Left lobe of liver (tissue), 2 donors: Measurements from ENCODE around the gene KSR2. TPM values are rescaled to one million over a fixed set of nuclear protein-coding genes. Genes with fewer than 3 reads are reported as not detected.

Source experiments
- ATAC-seq: fragments of 200-7000 bp; cut with Tn5 transposase; one replicate; pipeline ENCODE4 v1.9.1; 2020; ENCODE audit warnings: mild to moderate bottlenecking, moderate library complexity
- DNase-seq: peaks from one replicate; pipeline ENCODE4 v3.0.0-alpha.2; 2020; ENCODE audit warnings: low spot score
- total RNA-seq: library from RNA; stranded (reverse); gene quantifications from one replicate; pipeline ENCODE4 v1.2.1, GENCODE V29; 2021
- donor health status: DM: no; HTN: no; CAD: no; lungs with moderate emphysema.
- donor health status: DM: no; HTN: yes; CAD: no.

Gene KSR2
- total RNA-seq, 1 donor from 2014 or later: 0.03 TPM

DNA sequence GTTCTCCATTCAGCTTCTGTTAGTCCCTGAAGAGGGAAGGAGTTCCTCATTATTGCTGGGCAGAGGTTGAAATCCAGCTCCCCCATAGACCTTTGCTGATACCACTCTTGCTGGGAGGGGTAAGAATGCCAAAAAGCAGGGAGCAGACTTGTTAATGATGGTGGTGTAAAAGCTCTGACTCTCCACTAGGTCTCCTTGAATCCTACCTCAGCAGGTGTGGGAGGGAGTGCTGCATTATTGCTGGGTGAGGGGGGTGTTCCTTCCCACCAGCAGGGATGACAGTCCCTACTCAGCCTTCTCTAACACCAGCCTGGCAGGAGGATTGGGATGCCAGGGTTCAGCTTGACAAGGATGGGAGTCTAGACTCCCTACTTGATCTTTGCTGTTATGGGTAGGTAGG, 421.6 kb downstream of the KSR2 start:
- no peak for ATAC-seq
- DNase-seq: no peak

DNA sequence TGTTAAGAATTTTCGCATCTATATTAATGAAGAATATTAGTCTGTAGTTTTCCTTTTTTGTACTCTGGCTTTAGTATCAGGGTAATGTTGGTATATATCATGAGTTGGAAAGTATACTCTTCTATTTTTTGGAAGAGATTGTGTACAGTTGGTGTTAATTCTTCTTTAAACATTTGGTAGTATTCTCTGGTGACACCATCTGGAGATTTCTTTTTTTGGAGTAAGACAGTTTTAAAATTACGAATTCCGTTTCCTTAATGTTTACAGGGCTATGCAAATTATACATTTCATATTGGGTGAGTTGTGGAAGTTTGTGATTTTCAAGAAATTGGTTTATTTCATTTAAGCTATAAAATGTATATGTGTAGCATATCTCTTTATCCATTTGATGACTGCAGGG, 423.6 kb downstream of the KSR2 start:
- ATAC-seq (no peak), DNase-seq (no peak)

- DNase-seq (no peak), ATAC-seq (no peak)
Observed at GRCh38 chr12:117540011-117540410, 428.8 kb downstream of the KSR2 start.

DNA sequence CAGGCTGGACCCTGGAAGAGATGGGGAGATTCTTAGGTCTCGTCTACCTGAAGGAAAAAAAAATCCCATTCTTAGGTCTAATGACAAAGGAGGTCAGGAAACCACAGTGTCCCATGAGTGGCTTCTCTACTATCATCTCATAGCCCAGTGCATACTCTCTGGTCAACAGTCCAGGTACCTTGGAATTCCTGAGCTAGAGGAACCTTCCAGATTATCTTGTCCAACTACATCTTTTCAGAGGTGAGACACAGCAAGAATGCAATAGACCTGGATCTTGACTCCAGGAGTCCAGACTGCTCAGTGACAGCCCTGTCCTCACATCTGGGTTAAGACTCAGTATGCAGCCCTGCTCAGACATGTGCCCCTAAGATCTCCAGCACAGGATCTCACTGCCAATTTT, 429.9 kb downstream of the KSR2 start:
- no peak for DNase-seq
- no peak for ATAC-seq

- DNase-seq (peak; percentile 12), ATAC-seq (no peak)
Observed at GRCh38 chr12:117538032-117538690, 430.6 kb downstream of the KSR2 start.

DNA sequence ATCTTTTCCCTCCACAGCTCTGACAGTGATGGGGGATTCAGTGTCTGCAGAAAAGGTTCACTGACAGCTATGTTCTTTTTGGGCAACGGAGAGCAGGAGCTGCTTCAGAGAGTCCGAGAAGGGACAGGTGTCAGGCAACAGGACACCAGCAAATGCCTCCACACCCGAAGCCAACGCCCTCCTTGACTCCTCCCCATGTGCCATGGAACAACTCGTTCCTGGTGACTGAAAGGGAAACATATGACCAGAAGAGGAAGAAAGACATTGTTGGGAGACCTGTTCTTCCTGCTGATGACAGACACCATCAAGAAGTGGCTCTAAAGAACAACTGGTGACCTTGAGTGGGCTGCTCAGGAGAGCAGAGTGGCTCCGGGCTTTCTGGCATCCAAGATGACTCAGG, 435.1 kb downstream of the KSR2 start:
- ATAC-seq (no peak), DNase-seq (no peak)

GRCh38 chr12:117530796-117531195, 438.0 kb downstream of the KSR2 start:
- ATAC-seq: no peak
- no peak for DNase-seq

DNA sequence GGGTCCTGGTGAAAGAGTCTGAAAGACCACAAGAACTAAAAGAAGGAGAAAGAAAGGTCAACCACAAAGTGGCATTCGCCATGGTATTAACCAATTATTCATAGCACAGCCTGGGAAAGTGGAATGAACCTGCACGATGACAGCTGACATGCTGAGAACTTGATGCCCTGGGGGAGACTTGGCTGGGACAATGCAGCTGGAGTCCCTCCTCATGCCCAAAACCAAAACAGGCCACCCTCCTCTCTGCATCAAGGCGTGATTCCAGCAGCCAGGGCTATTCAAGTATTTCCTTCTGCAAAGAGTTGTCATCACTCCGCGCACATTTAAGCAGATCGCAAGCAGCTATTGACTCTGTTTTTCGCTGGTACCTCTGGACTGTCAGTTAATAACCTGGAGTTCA, 440.3 kb downstream of the KSR2 start:
- DNase-seq (no peak), ATAC-seq (no peak)

- DNase-seq (no peak), ATAC-seq (no peak)
Observed at GRCh38 chr12:117527479-117527855, 441.3 kb downstream of the KSR2 start.

DNA sequence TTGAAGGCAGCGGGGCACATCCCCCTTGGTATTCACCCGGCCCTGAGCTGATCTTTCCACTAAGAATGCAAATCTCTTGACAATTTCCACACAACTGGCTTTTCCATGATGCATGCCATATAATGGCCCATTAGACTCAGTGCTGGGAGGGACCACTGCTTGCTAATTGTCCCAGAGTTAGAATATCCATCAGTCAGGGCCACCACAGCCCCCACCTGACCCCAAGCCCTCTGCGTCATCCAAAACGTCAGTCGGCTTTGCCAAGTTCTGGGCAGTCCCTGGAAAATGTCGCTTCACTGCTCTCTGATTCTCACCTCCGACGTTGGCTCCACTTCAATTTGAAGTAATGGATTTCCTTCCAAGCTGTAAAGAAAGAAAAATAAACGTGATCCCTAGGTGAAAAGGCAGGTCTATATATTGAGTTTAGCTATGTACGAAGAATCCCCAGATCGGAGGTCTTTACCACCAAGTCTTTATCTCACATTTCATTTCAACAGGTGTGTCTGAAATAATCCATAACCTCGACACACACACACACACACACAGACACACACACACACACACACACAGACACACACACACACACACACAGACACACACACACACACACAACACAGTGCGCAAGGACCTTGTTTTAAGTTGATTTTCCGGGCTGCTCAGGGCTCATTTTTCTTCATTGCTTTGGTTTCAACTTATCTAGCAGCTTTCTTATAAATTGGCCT, 441.9 kb downstream of the KSR2 start:
- ATAC-seq (no peak), DNase-seq (no peak)

DNA sequence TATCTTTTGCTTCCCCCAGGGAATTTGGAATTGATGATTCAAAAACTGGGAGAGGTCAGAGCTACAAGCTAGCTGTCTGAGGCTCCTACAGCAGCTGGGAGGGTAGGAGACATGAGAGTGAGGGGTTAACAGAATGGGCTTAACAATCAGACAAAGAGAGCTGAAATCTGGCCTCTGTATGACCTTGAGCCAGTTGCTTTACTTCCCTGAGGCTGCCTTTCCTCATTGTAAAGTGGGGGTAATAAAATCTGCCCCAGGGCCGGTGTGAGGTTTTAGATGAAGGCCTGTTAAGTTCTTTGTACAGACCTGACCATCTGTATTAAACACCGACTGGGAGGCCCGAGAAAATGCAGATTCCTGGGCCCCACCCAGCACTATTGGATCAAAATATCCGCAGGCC, 443.0 kb downstream of the KSR2 start:
- DNase-seq (peak; percentile 19), ATAC-seq (no peak)

DNA sequence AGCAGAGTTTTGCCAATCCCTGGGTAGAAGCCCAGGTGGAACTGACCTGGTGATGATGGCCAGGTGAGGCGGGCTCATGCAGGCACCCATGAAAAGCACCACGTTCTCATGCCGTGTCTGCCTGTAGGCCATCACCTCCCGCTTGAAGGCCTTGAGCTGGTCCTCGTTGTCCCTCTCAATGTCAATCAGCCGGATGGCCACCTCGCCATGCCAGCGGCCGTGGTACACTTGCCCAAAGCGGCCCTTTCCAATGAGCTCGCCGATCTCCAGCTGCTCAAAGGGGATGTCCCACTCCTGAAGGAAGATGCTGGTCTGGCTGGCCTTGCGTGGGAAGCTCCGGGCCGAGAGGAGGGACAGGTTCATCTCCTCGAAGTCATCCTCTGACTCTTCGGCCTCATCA, 444.0 kb downstream of the KSR2 start:
- ATAC-seq: no peak
- DNase-seq: peak; percentile 36

- ATAC-seq (no peak), DNase-seq (no peak)
Observed at GRCh38 chr12:117523971-117524370, 444.8 kb downstream of the KSR2 start.

GRCh38 chr12:117522559-117522958, 446.2 kb downstream of the KSR2 start:
- DNase-seq (peak; percentile 23), ATAC-seq (no peak)

GRCh38 chr12:117521867-117522266, 446.9 kb downstream of the KSR2 start:
- ATAC-seq (no peak), DNase-seq (no peak)

- peak; percentile 34 for ATAC-seq
Observed at GRCh38 chr12:117521346-117521745, 447.4 kb downstream of the KSR2 start.

GRCh38 chr12:117518594-117519270, 450.1 kb downstream of the KSR2 start:
- peak; percentile 78 for ATAC-seq
- peak; percentile 90 for DNase-seq

More at GRCh38 chr12:117521346-117521745, 447.4 kb downstream of the KSR2 start:
- DNase-seq: no peak

DNA sequence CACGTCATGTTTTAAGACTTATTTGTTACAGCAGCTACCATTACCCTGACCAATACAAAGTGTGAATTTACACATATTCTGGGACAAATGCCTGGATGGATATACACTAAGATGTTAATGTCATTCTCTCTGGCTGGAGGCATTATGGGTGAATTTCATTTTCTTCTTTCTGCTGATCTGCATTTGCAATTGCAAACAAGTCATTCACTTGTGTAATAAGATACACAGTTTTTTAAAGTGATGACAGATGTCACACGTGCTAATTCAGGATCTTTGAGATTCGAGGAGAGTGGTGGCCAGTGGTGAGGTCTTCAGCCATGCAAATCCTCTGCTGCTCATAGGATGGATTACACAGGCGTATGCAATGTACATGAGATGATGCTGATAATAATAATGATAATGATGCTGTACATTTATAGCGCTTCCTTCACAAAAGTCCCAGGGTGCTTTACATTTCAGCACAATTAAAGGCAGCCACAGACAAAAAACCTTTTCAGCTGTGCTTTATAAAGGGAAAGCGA, 451.5 kb downstream of the KSR2 start:
- ATAC-seq (no peak), DNase-seq (no peak)

GRCh38 chr12:117516034-117516433, 452.8 kb downstream of the KSR2 start:
- no peak for DNase-seq
- no peak for ATAC-seq

DNA sequence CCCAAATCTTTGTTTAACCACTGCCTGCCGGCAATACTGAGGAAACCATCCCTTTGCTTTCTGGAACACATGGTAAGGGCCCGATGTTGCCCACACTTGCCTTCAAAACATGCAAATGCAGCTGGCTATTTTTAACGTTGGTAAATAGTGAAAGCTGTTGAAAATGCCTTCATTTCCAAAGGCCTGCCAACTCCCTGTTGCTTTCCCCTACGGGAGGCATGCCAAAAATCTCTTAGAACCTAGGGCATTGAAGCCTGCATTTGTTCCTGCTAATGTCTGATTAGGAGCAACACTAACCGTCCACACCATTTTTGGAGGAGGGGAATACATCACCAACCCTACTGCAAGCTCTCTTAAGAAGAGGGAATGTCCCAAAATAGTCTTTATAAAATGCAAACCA, 454.8 kb downstream of the KSR2 start:
- peak; percentile 71 for DNase-seq
- ATAC-seq: peak; percentile 70

DNA sequence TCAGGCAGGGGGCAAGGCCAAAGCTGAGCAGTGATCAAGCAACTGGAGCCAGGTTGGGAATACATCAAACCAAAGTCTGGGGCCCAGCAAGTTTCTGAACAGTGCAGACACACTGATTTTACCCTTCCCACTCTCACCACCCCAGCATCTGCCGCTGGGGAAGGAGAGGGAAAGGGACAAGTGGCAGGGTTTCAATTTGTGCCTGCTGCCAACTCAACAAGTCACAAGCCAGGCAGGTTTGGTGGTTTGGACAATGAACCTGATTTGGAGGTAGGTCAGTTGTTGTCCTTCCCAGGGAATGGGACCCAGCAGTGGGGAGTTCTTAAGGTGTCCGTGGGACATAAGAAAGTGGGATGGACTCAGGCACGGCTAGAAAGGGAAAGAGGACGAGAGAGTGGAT, 455.4 kb downstream of the KSR2 start:
- DNase-seq (peak; percentile 86), ATAC-seq (peak; percentile 90)

DNA sequence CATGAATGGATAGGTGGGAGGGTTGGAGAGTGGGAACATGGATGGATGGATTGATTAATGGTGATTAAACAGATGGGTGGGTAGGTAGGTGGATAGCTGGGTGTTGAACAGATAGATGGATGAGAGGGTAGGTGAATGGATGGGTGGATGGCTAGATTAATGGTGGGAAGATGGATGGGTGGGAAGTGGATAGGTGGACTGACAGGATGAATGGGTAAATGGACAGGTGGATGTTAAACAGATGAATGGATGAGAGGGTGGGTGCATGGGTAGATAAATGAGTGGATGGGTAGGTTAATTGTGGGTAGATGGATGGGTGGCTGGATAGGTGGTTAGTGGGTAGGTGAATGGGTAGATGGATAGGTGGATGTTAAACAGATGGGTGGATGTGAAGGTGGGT, 460.3 kb downstream of the KSR2 start:
- no peak for ATAC-seq

More for the DNA sequence above, 460.3 kb downstream of the KSR2 start:
- DNase-seq: no peak
